H1 (cell line): ENCODE results near the gene STAC2. TPM values are rescaled to one million over a fixed set of nuclear protein-coding genes. Genes with fewer than 3 reads are reported as not detected.

Source experiments
- ASH2L ChIP-seq: fragments of 200-600, 300-600 bp; sonication (generic); IDR thresholded peaks from one replicate; pipeline ENCODE4 v1.7.1; 2017; ENCODE audit warnings: low read length
- ATF2 ChIP-seq: IDR thresholded peaks from 2 replicates; pipeline ENCODE4 v1.6.1; 2012; ENCODE audit warnings: low read length, inconsistent platforms
- CHD7 ChIP-seq: fragments of 300-600 bp; sonication (generic); IDR thresholded peaks from 2 replicates; pipeline ENCODE4 v1.7.1; 2012; ENCODE audit warnings: low read length, moderate library complexity, mild to moderate bottlenecking, inconsistent platforms; ENCODE audit not compliant: insufficient replicate concordance
- PHF8 ChIP-seq: fragments of 200-600 bp; sonication (generic); conservative IDR thresholded peaks from 2 replicates; pipeline ENCODE4 v1.7.1; 2012; ENCODE audit warnings: low read depth, mild to moderate bottlenecking, inconsistent platforms, low read length, moderate library complexity
- polyA plus RNA-seq, 7 experiments: library from polyadenylated mRNA; depleted of rRNA in 3 of 7; stranded (reverse) in 5 of 7; unstranded in 2 of 7; fragments of >200 nt in 5 of 7; fragments of 200-250 nt in 2 of 7; gene quantifications; 1 replicate in 5 of 7; 2 replicates in 1 of 7; 4 replicates in 1 of 7; pipeline versions ENCODE4 v1.2.1 to v1.2.3, GENCODE V29; 2011 to 2013; ENCODE audit warnings: missing spikeins in 2 of 7, mixed read lengths in 2 of 7
- total RNA-seq: library from RNA; stranded (reverse); fragmentation: NEBNext Ultra II Directional; extraction: Animal tissue kit (Norgen Biotek cat#: 25700); gene quantifications from 2 replicates; pipeline ENCODE4 v1.2.1, GENCODE V29; 2021

The STAC2 gene
- total and polyA plus RNA-seq, 2 of the 8 experiments (the other 6 are each of a cell fraction or from before 2014, with no cell fraction given), result 1.5 to 6.0 TPM

GRCh38 chr17:39264119-39264518, 38.4 kb upstream of the STAC2 start (continued):
- no peak for TF ChIP-seq ATF2
- no peak for TF ChIP-seq ASH2L
- TF ChIP-seq CHD7, result no peak
- TF ChIP-seq PHF8, result no peak
